ENCODE results near the gene OAS2. TPM values are rescaled to one million over a fixed set of nuclear protein-coding genes. Genes with fewer than 3 reads are reported as not detected.

The OAS2 gene
- total RNA-seq, 4 donors from 2014 or later = 1.2 to 4.2 (median 3.2) TPM

GRCh38 chr12:112992541-112993398 is 14.5 kb downstream of the OAS2 start:
- peak in 1 of 2 donors; percentile 70 for DNase-seq (ENCODE audit: low spot score in 2 of 2)
- no peaks in the 10 kb centered on the region for H3K9me3 ChIP-seq
- TF ChIP-seq EP300 (IDR thresholded peaks at IDR 0.05) = no peak
- TF ChIP-seq CTCF (IDR thresholded peaks at IDR 0.05) = peak; percentile 26 to 61
- H3K27ac ChIP-seq = no peak overlapping the region
- WGBS = 14% methylated on average over 2 of the region's 2 CpGs
- H3K27me3 ChIP-seq = no peaks in the 10 kb centered on the region
- no peak overlapping the region for H3K4me3 ChIP-seq
- peaks cover 16% of the 10 kb centered on the region for H3K36me3 ChIP-seq
- H3K4me1 ChIP-seq = no peaks in the 10 kb centered on the region

- Histone ChIP-seq H3K4me1 (no peaks in the 10 kb centered on the region), H3K36me3 (peaks cover 12% of the 10 kb centered on the region), H3K27me3 (no peaks in the 10 kb centered on the region), H3K4me3 (no peak overlapping the region), H3K27ac (no peak overlapping the region), H3K9me3 (no peaks in the 10 kb centered on the region)
- TF ChIP-seq EP300 (IDR thresholded peaks at IDR 0.05) (no peak), POLR2A (IDR thresholded peaks at IDR 0.05) (no peak), CTCF (IDR thresholded peaks at IDR 0.05) (no peak), POLR2AphosphoS5 (IDR thresholded peaks at IDR 0.05) (no peak)
- WGBS = 87% methylated on average over 5 of the region's 5 CpGs
- DNase-seq (ENCODE audit: low spot score in 2 of 2) = no peak
Measured at GRCh38 chr12:112995008-112995407, 16.7 kb downstream of the OAS2 start.

- no peak for TF ChIP-seq POLR2A (IDR thresholded peaks at IDR 0.05)
- TF ChIP-seq POLR2AphosphoS5 (IDR thresholded peaks at IDR 0.05) = no peak
- no peak for TF ChIP-seq EP300 (IDR thresholded peaks at IDR 0.05)
- no peak for TF ChIP-seq CTCF (IDR thresholded peaks at IDR 0.05)
- peak in 1 of 2 donors; percentile 4 for DNase-seq (ENCODE audit: low spot score in 2 of 2)
- H3K36me3 ChIP-seq = peaks cover 12% of the 10 kb centered on the region
- no peaks in the 10 kb centered on the region for H3K9me3 ChIP-seq
- no peaks in the 10 kb centered on the region for H3K27me3 ChIP-seq
- H3K4me3 ChIP-seq = no peak overlapping the region
- 84% methylated on average over 8 of the region's 8 CpGs for WGBS
- no peaks in the 10 kb centered on the region for H3K4me1 ChIP-seq
- H3K27ac ChIP-seq = no peak overlapping the region
Measured at GRCh38 chr12:112996501-112996900, 18.2 kb downstream of the OAS2 start.

- H3K27ac ChIP-seq = no peak overlapping the region
- H3K9me3 ChIP-seq = no peaks in the 10 kb centered on the region
- 96% methylated on average over 7 of the region's 7 CpGs for WGBS
- no peaks in the 10 kb centered on the region for H3K27me3 ChIP-seq
- DNase-seq (ENCODE audit: low spot score in 2 of 2) = peak in 1 of 2 donors; percentile 16
- H3K4me1 ChIP-seq = no peaks in the 10 kb centered on the region
- TF ChIP-seq POLR2AphosphoS5 (IDR thresholded peaks at IDR 0.05) (no peak), EP300 (IDR thresholded peaks at IDR 0.05) (no peak), CTCF (IDR thresholded peaks at IDR 0.05) (no peak), POLR2A (IDR thresholded peaks at IDR 0.05) (no peak)
- peaks cover 12% of the 10 kb centered on the region for H3K36me3 ChIP-seq
- no peak overlapping the region for H3K4me3 ChIP-seq
Measured at GRCh38 chr12:112997506-112997905, 19.2 kb downstream of the OAS2 start.

- TF ChIP-seq POLR2A (IDR thresholded peaks at IDR 0.05) (no peak), CTCF (IDR thresholded peaks at IDR 0.05) (no peak), EP300 (IDR thresholded peaks at IDR 0.05) (no peak), POLR2AphosphoS5 (IDR thresholded peaks at IDR 0.05) (no peak)
- 86% methylated on average over 8 of the region's 12 CpGs for WGBS
- H3K36me3 ChIP-seq = peaks cover 19% of the 10 kb centered on the region
- peak in 1 of 2 donors; percentile 53 for DNase-seq (ENCODE audit: low spot score in 2 of 2)
- H3K27me3 ChIP-seq = no peaks in the 10 kb centered on the region
- no peak overlapping the region for H3K27ac ChIP-seq
- no peaks in the 10 kb centered on the region for H3K4me1 ChIP-seq
- no peak overlapping the region for H3K4me3 ChIP-seq
- H3K9me3 ChIP-seq = no peaks in the 10 kb centered on the region
Measured at GRCh38 chr12:112998987-112999767, 20.9 kb downstream of the OAS2 start.

Data from suprapubic skin (tissue), 4 donors.